Heart left ventricle (tissue), 13 donors: Measurements from ENCODE around the gene OR2A5.

ENCODE experiments used
- POLR2A ChIP-seq, 2 donors: fragments of 450-650 bp; IDR thresholded peaks; one replicate each; pipeline ENCODE4 v1.6.1; 2017; ENCODE audit warnings: antibody characterized with exemption in 2 of 2, mild to moderate bottlenecking in 2 of 2, moderate library complexity in 2 of 2
- TF ChIP-seq, protein P1 (sequence below), 12 donors: fragments of 200-600 bp; sonication (generic) in 4 of 12; IDR thresholded peaks; one replicate each; pipeline versions ENCODE4 v1.5.0 to v1.8.0; 2018 to 2022; ENCODE audit warnings: antibody characterized with exemption in 12 of 12, mild to moderate bottlenecking in 5 of 12
- donor health status: ischemic (EF 13 %, LVEDD 7.1; RV severe dilation, severe dysfunction).
- donor health status: DM: no; HTN: yes; CAD: no.
- donor health status: DM: no; HTN: no; CAD: no.
- donor health status: ischemic (EF 25% LVEDD 6.9; RV normal size, moderate dysfunction).
- donor health status: ischemic (EF 25% LVEDD 5.7; RV mildly dilated, moderate dysfunction).
- donor health status: ischemic (EF 35%, LVEDD 5.7; RV mildly dilated, moderate dysfunction).
- donor health status: nonischemic (EF 11% LVEDD 7.7; RV severe dilation, severe dysfunction).
- donor health status: DM: yes; HTN: yes; CAD: no.
- donor health status: PGD.
- donor health status: ischemic (EF 29% LVEDD 5.4; RV normal size, mild dysfunction).
- donor health status: nonischemic (EF 23%, LVEDD 6.1; RV moderate dilation, normal function).

DNA sequence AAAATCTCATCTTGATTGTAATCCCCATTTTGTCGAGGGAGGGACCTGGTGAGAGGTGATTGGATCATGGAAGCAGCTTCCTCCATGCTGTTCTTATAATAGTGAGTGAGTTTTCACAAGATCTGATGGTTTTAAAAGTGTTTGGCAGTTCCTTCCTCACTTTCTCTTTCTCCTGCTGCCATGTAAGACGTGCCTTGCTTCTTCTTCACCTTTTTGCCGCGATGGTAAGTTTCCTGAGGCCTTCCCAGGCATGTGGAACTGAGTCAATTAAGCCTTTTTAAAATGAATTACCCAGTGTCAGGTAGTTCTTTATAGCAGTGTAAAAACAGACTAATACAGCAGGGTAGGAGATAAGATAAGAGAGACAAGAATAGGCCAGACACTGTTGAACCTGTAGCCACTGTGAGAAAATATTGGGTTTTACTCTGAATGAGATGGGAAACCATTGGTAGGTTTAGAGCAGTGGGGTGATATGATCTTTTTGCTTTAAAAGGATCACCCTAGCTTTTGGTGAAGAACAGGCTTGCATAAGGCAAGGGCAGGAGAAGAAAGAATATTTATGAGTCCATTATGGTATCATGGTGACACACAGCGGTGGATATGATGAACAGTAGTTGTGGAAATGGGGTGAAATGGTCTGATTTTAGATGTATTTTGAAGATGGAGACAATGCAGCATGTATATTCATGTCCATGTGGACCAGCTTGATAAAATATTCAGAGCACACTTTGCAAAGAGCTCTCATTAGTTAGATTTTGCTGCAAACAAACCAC lies 37.1 kb upstream of the OR2A5 start:
- TF ChIP-seq, protein P1, sequence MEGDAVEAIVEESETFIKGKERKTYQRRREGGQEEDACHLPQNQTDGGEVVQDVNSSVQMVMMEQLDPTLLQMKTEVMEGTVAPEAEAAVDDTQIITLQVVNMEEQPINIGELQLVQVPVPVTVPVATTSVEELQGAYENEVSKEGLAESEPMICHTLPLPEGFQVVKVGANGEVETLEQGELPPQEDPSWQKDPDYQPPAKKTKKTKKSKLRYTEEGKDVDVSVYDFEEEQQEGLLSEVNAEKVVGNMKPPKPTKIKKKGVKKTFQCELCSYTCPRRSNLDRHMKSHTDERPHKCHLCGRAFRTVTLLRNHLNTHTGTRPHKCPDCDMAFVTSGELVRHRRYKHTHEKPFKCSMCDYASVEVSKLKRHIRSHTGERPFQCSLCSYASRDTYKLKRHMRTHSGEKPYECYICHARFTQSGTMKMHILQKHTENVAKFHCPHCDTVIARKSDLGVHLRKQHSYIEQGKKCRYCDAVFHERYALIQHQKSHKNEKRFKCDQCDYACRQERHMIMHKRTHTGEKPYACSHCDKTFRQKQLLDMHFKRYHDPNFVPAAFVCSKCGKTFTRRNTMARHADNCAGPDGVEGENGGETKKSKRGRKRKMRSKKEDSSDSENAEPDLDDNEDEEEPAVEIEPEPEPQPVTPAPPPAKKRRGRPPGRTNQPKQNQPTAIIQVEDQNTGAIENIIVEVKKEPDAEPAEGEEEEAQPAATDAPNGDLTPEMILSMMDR (IDR thresholded peaks at IDR 0.05), result no peak
- TF ChIP-seq POLR2A (IDR thresholded peaks at IDR 0.05), result no peak
